ENCODE results near the gene ZBTB3.

The ZBTB3 gene

DNA sequence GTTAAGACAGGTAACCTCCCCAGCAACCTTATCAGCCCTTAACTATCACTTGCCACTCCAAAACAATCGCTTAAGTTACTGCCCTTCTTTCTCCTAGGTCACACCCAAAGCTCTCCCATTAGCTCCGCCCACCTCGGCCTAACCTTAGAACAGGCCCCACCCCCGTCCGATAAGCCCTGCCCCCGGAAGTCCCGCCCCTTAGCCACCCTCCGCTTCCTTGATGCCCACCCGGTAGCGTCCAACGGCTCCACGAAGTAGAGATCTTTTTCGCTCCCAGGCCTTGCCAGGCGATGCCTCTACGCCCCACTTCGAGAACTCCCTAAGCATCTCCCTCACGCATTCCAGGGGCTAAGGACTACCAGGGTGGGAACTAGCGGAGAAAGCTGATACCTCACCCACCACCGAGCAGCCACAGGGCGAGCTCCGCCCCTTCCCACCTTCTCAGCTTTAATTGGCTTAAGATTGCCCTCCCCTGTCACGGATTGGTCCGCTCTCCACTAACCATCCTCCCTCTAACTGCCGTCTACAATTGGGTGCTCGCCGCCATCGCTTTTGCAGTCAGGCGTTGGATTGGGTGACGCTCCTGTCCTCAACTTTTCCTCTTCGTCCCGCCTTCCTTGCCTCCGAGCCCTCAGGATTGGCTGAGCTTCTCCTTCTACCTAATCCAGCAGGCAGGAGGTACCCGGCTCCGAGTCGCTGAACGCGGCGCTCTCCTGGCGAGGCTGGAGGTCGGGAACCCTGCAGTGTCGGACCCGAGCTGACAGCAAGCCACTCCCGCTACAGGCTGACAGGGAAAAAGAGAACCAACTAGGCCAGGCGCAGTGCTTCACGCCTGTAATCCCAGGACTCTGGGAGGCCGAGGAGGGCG, at the start of gene ZBTB3:
Gene ZBTB3, minus strand, starts transcription at position 425 of the 868 bp plus-strand sequence. CDS start 496 bp downstream, outside the sequence.
- TF ChIP-seq EZH2 (optimal IDR thresholded peaks at IDR 0.05; ENCODE audit: low read depth, low read length) = no peak
- TF ChIP-seq, protein P1, sequence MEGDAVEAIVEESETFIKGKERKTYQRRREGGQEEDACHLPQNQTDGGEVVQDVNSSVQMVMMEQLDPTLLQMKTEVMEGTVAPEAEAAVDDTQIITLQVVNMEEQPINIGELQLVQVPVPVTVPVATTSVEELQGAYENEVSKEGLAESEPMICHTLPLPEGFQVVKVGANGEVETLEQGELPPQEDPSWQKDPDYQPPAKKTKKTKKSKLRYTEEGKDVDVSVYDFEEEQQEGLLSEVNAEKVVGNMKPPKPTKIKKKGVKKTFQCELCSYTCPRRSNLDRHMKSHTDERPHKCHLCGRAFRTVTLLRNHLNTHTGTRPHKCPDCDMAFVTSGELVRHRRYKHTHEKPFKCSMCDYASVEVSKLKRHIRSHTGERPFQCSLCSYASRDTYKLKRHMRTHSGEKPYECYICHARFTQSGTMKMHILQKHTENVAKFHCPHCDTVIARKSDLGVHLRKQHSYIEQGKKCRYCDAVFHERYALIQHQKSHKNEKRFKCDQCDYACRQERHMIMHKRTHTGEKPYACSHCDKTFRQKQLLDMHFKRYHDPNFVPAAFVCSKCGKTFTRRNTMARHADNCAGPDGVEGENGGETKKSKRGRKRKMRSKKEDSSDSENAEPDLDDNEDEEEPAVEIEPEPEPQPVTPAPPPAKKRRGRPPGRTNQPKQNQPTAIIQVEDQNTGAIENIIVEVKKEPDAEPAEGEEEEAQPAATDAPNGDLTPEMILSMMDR (IDR thresholded peaks at IDR 0.05; ENCODE audit: low read length) = no peak
- TF ChIP-seq EZH2phosphoT487 (IDR thresholded peaks at IDR 0.05; ENCODE audit: low read length) = no peak
- no peaks in the 10 kb centered on the region for H4K20me1 ChIP-seq (ENCODE audit: insufficient read depth, low read length)
- H3K9me2 ChIP-seq (replicated peaks; ENCODE audit: insufficient read depth, low read length) = no peaks in the 10 kb centered on the region
- peak within 1 kb of the TSS; percentile 79 for H3K4me2 ChIP-seq (ENCODE audit: low read depth, low read length)
- peak within 1 kb of the TSS; percentile 76 for H3K9ac ChIP-seq (ENCODE audit: low read length)
- H3K36me3 ChIP-seq (replicated peaks; ENCODE audit: insufficient read depth, low read length) = no peaks in the 10 kb centered on the region
- DNase-seq = peak; percentile 99
- H3K27me3 ChIP-seq (replicated peaks; ENCODE audit: insufficient read depth, low read length) = no peaks in the 10 kb centered on the region
- peak within 1 kb of the TSS; percentile 91 for H2AFZ ChIP-seq (ENCODE audit: low read length)
- no peaks in the 10 kb centered on the region for H3K9me3 ChIP-seq (replicated peaks; ENCODE audit: insufficient read depth, low read length)
- peak within 1 kb of the TSS; percentile 82 for H3K4me3 ChIP-seq (ENCODE audit: low read length)
- no peaks in the 10 kb centered on the region; the same call in 1 of the 2 replicates for H3F3A ChIP-seq (ENCODE audit: insufficient read depth, low read length)
- peaks cover 21% of the 10 kb centered on the region for H3K79me2 ChIP-seq (ENCODE audit: low read length)
- H3K4me1 ChIP-seq (ENCODE audit: low read length) = 0 out of 2 replicates have a peak, but pooled peaks cover 3% of the 10 kb centered on the region
- H3K27ac ChIP-seq (ENCODE audit: low read length) = peak within 1 kb of the TSS; percentile 58; the same call in 1 of the 2 replicates

- no peak overlapping the region for H3K9ac ChIP-seq (ENCODE audit: low read length)
- H3K27ac ChIP-seq (ENCODE audit: low read length) = no peak overlapping the region
- TF ChIP-seq EZH2 (optimal IDR thresholded peaks at IDR 0.05; ENCODE audit: low read depth, low read length) = no peak
- TF ChIP-seq, protein P1 (IDR thresholded peaks at IDR 0.05; ENCODE audit: low read length) = no peak
- no peak for TF ChIP-seq EZH2phosphoT487 (IDR thresholded peaks at IDR 0.05; ENCODE audit: low read length)
- no peaks in the 10 kb centered on the region for H3K27me3 ChIP-seq (replicated peaks; ENCODE audit: insufficient read depth, low read length)
- no peak for DNase-seq
- no peaks in the 10 kb centered on the region for H3K9me3 ChIP-seq (replicated peaks; ENCODE audit: insufficient read depth, low read length)
- H3K36me3 ChIP-seq (replicated peaks; ENCODE audit: insufficient read depth, low read length) = peaks cover 21% of the 10 kb centered on the region
- no peak overlapping the region for H3K4me3 ChIP-seq (ENCODE audit: low read length)
- H4K20me1 ChIP-seq (ENCODE audit: insufficient read depth, low read length) = no peaks in the 10 kb centered on the region
- peaks cover 5% of the 10 kb centered on the region for H3F3A ChIP-seq (ENCODE audit: insufficient read depth, low read length)
- H2AFZ ChIP-seq (ENCODE audit: low read length) = no peak overlapping the region
- peaks cover 33% of the 10 kb centered on the region for H3K79me2 ChIP-seq (ENCODE audit: low read length)
- no peak overlapping the region for H3K4me2 ChIP-seq (ENCODE audit: low read depth, low read length)
- H3K4me1 ChIP-seq (ENCODE audit: low read length) = peaks cover 9% of the 10 kb centered on the region
- no peaks in the 10 kb centered on the region for H3K9me2 ChIP-seq (replicated peaks; ENCODE audit: insufficient read depth, low read length)
Measured at GRCh38 chr11:62801071-62801470, 47.1 kb upstream of the ZBTB3 start.

DNA sequence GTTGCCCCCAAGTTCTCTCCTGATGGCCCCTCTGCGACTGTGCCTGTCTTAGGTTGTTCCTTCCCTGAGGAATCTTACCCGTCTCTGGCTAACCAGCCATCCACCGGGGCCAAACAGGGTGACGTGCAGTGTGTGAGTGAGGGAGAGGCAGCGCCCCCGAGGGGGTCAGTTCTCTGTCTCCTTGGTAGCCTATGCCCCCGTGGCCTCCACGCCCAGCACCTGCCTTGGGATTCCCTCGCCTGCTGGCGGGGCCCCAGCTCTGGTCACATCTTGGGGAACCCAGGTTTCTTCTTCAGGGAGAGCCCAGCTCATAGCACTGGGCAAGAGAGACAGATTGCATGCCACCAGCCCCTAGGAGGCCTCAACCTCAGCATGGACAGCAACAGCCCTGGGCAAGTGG, 45.5 kb upstream of the ZBTB3 start:
- H2AFZ ChIP-seq (ENCODE audit: low read length) = no peak overlapping the region
- no peak overlapping the region for H3K9ac ChIP-seq (ENCODE audit: low read length)
- no peak overlapping the region for H3K4me3 ChIP-seq (ENCODE audit: low read length)
- H3F3A ChIP-seq (ENCODE audit: insufficient read depth, low read length) = no peaks in the 10 kb centered on the region
- H3K4me2 ChIP-seq (ENCODE audit: low read depth, low read length) = no peak overlapping the region
- no peaks in the 10 kb centered on the region for H3K9me2 ChIP-seq (replicated peaks; ENCODE audit: insufficient read depth, low read length)
- 0 out of 2 replicates have a peak, but pooled peaks cover 8% of the 10 kb centered on the region for H3K4me1 ChIP-seq (ENCODE audit: low read length)
- no peaks in the 10 kb centered on the region for H3K27me3 ChIP-seq (replicated peaks; ENCODE audit: insufficient read depth, low read length)
- no peak for DNase-seq
- no peak for TF ChIP-seq EZH2 (optimal IDR thresholded peaks at IDR 0.05; ENCODE audit: low read depth, low read length)
- no peak for TF ChIP-seq EZH2phosphoT487 (IDR thresholded peaks at IDR 0.05; ENCODE audit: low read length)
- TF ChIP-seq, protein P1 (IDR thresholded peaks at IDR 0.05; ENCODE audit: low read length) = no peak
- H3K9me3 ChIP-seq (replicated peaks; ENCODE audit: insufficient read depth, low read length) = no peaks in the 10 kb centered on the region
- no peaks in the 10 kb centered on the region for H4K20me1 ChIP-seq (ENCODE audit: insufficient read depth, low read length)
- peaks cover 28% of the 10 kb centered on the region for H3K79me2 ChIP-seq (ENCODE audit: low read length)
- peaks cover 23% of the 10 kb centered on the region for H3K36me3 ChIP-seq (replicated peaks; ENCODE audit: insufficient read depth, low read length)
- no peak overlapping the region for H3K27ac ChIP-seq (ENCODE audit: low read length)

All from MM.1S (cell line).